Transverse colon (tissue), 4 donors: Measurements from ENCODE around the gene MACF1. TPM values are rescaled to one million over a fixed set of nuclear protein-coding genes. Genes with fewer than 3 reads are reported as not detected.

Experiments used
- DNase-seq: peaks from one replicate; pipeline ENCODE4 v3.0.0-alpha.2; 2019
- H3K27ac ChIP-seq, 4 donors: fragments of 200-600 bp; sonication (generic); 2 replicates each; pipeline ENCODE4 v1.5.1; 2016 to 2018; ENCODE audit warnings: inconsistent platforms in 4 of 4
- H3K27me3 ChIP-seq: fragments of 200-600 bp; sonication (generic); 2 replicates; pipeline ENCODE4 v1.5.1; 2017; ENCODE audit warnings: inconsistent platforms
- H3K36me3 ChIP-seq, 4 donors: fragments of 200-600 bp; sonication (generic); 2 replicates each; pipeline ENCODE4 v1.5.1; 2017 to 2019; ENCODE audit warnings: inconsistent platforms in 4 of 4
- H3K4me1 ChIP-seq, 4 donors: fragments of 200-600 bp; sonication (generic); 2 replicates each; pipeline ENCODE4 v1.5.1; 2017 to 2020; ENCODE audit warnings: inconsistent platforms in 4 of 4
- H3K4me3 ChIP-seq, 4 donors: fragments of 200-600 bp; sonication (generic); 1 replicate in 1 of 4; 2 replicates in 3 of 4; pipeline versions ENCODE4 v1.5.1 to v1.6.1; 2017 to 2019; ENCODE audit warnings: inconsistent platforms in 4 of 4
- H3K9me3 ChIP-seq, 2 donors: fragments of 200-600 bp; sonication (generic); 2 replicates each; pipeline ENCODE4 v1.5.1; 2017 to 2019; ENCODE audit warnings: inconsistent platforms in 2 of 2
- CTCF ChIP-seq, 5 experiments: fragments of 200-600 bp in 3 of 5; fragments of 450-650 bp in 2 of 5; sonication (generic) in 3 of 5; IDR thresholded peaks; 1 replicate in 2 of 5; 2 replicates in 3 of 5; pipeline ENCODE4 v1.5.1; 2016 to 2017; ENCODE audit warnings: antibody characterized with exemption in 5 of 5, inconsistent platforms in 3 of 5, mild to moderate bottlenecking in 2 of 5, moderate library complexity in 1 of 5
- EP300 ChIP-seq: sonication (generic); formaldehyde crosslinking; IDR thresholded peaks from one replicate; pipeline ENCODE4 v1.6.1; 2017; ENCODE audit warnings: antibody characterized with exemption, low read depth
- POLR2A ChIP-seq: fragments of 450-650 bp; IDR thresholded peaks from one replicate; pipeline ENCODE4 v1.6.1; 2016; ENCODE audit warnings: antibody characterized with exemption, mild to moderate bottlenecking, moderate library complexity
- POLR2AphosphoS5 ChIP-seq, 3 donors: sonication (generic); formaldehyde crosslinking; IDR thresholded peaks; one replicate each; pipeline ENCODE4 v1.6.1; 2016; ENCODE audit warnings: antibody characterized with exemption in 3 of 3
- WGBS, 2 donors: methylation state at CpG; one replicate each; pipeline ENCODE4 v1.1.5; 2018; ENCODE audit warnings: low coverage in 1 of 2; 5-methylcytosine and 5-hydroxymethylcytosine counted together
- in situ Hi-C, 4 donors: fragments of 200-750 bp; cut with MboI; loops; one replicate each; pipeline versions ENCODE4 v1.15.0 to v1.15.1; 2017; ENCODE audit warnings: low sequenced_read_pairs in 3 of 4, low pct_ligation_motif_present in 1 of 4, low pct_unique_long_range_greater_than_20kb in 1 of 4
- intact Hi-C: fragments of 100-400 bp; cut with DNase I; formaldehyde crosslinking; loops from one replicate; pipeline ENCODE4 v1.15.1; 2023; ENCODE audit warnings: low total_unique reads
- total RNA-seq, 4 donors: library from RNA; depleted of rRNA; stranded (reverse); fragments of >200 nt; gene quantifications; one replicate each; pipeline ENCODE4 v1.1.0, GENCODE V29; 2016

The MACF1 gene
- total RNA-seq, 4 donors from 2014 or later, result 190 to 300 (median 254) TPM

GRCh38 chr1:39331647-39332046, 127.2 kb downstream of the MACF1 start:
- intact Hi-C loops (no loop called here), in situ Hi-C loops (no loop called here)
- Histone ChIP-seq H3K27ac (no peak overlapping the region), H3K9me3 (no peaks in the 10 kb centered on the region), H3K36me3 (peaks cover 0 to 45% (median 9%) of the 10 kb centered on the region in 4 donors), H3K27me3 (no peaks in the 10 kb centered on the region), H3K4me1 (no peaks in the 10 kb centered on the region), H3K4me3 (no peak overlapping the region)
- DNase-seq, result no peak
- WGBS, 2 donors, result 96 to 100% methylated on average over 1 to 5 of the region's 5 CpGs
- TF ChIP-seq POLR2AphosphoS5 (IDR thresholded peaks at IDR 0.05) (no peak), CTCF (IDR thresholded peaks at IDR 0.05) (no peak), POLR2A (no peak), EP300 (no peak)

GRCh38 chr1:39332291-39332690, 127.8 kb downstream of the MACF1 start:
- no peaks in the 10 kb centered on the region for H3K9me3 ChIP-seq
- no peak overlapping the region for H3K4me3 ChIP-seq
- no peaks in the 10 kb centered on the region for H3K4me1 ChIP-seq
- H3K27me3 ChIP-seq, result no peaks in the 10 kb centered on the region
- TF ChIP-seq POLR2A, result no peak
- no peak for TF ChIP-seq EP300
- no peak for TF ChIP-seq CTCF (IDR thresholded peaks at IDR 0.05)
- TF ChIP-seq POLR2AphosphoS5 (IDR thresholded peaks at IDR 0.05), result no peak
- 71% methylated on average over 2 of the region's 2 CpGs; no CpG with 5 or more reads in 1 of the 2 donors for WGBS, 2 donors
- no peak for DNase-seq
- in situ Hi-C loops, result no loop called here
- intact Hi-C loops, result no loop called here
- peaks cover 0 to 44% (median 8%) of the 10 kb centered on the region in 4 donors for H3K36me3 ChIP-seq
- H3K27ac ChIP-seq, result no peak overlapping the region

- 71 to 79% methylated on average over 2 of the region's 2 CpGs for WGBS, 2 donors
- Histone ChIP-seq H3K9me3 (no peaks in the 10 kb centered on the region), H3K27ac (no peak overlapping the region), H3K36me3 (peaks cover 0 to 43% (median 8%) of the 10 kb centered on the region in 4 donors), H3K4me1 (no peaks in the 10 kb centered on the region), H3K4me3 (no peak overlapping the region), H3K27me3 (no peaks in the 10 kb centered on the region)
- no peak for DNase-seq
- in situ Hi-C loops, result no loop called here
- intact Hi-C loops, result no loop called here
- TF ChIP-seq CTCF (IDR thresholded peaks at IDR 0.05) (no peak), POLR2A (no peak), EP300 (no peak), POLR2AphosphoS5 (IDR thresholded peaks at IDR 0.05) (no peak)
Measured at GRCh38 chr1:39332828-39333227, 128.3 kb downstream of the MACF1 start.

- no peak for TF ChIP-seq POLR2A
- no peak for TF ChIP-seq POLR2AphosphoS5 (IDR thresholded peaks at IDR 0.05)
- no peak for TF ChIP-seq EP300
- TF ChIP-seq CTCF (IDR thresholded peaks at IDR 0.05), result no peak
- 78 to 87% methylated on average over 4 of the region's 4 CpGs for WGBS, 2 donors
- in situ Hi-C loops, result no loop called here
- DNase-seq, result no peak
- intact Hi-C loops, result no loop called here
- no peak overlapping the region for H3K4me3 ChIP-seq
- no peak overlapping the region for H3K27ac ChIP-seq
- no peaks in the 10 kb centered on the region for H3K27me3 ChIP-seq
- no peaks in the 10 kb centered on the region for H3K9me3 ChIP-seq
- H3K4me1 ChIP-seq, result no peaks in the 10 kb centered on the region
- peaks cover 0 to 38% (median 9%) of the 10 kb centered on the region in 4 donors for H3K36me3 ChIP-seq
Measured at GRCh38 chr1:39333296-39333695, 128.8 kb downstream of the MACF1 start.
